ENCODE measurements around the gene ARHGEF40. TPM values are rescaled to one million over a fixed set of nuclear protein-coding genes. Genes with fewer than 3 reads are reported as not detected.

The ARHGEF40 gene
- total and polyA plus RNA-seq, 10 of the 15 experiments (the other 5 are each of a cell fraction or from before 2014, with no cell fraction given), result 0.03 to 0.31 (median 0.08) TPM; not detected in 2

GRCh38 chr14:21047378-21047781 is 22.7 kb upstream of the ARHGEF40 start:
- H2AFZ ChIP-seq (ENCODE audit: control insufficient read depth, low read depth, low read length), result no peak overlapping the region
- H3K36me3 ChIP-seq (ENCODE audit: control insufficient read depth in 2 of 2, insufficient read depth in 2 of 2, low read length in 1 of 2), result no peaks in the 10 kb centered on the region
- no peaks in the 10 kb centered on the region for H3K9me3 ChIP-seq (replicated peaks; ENCODE audit: control insufficient read depth, insufficient read depth, low read length)
- ChIA-PET SMC1A (ENCODE audit: uncharacterized antibody, unreplicated experiment) (interaction anchor here (1.2 to 2.0 kb wide), 3 partner anchors 21 to 41 kb away, joined by 3 to 17 read pairs (median 4); no protein-coding TSS in a partner anchor), RAD21 (ENCODE audit: unreplicated experiment) (interaction anchor here (1.8 kb wide), 1 partner anchor 24 kb away, joined by 4 read pairs; no protein-coding TSS in a partner anchor), POLR2A (interaction anchor here (1.2 kb wide), 1 partner anchor 32 kb away, joined by 4 read pairs; no protein-coding TSS in a partner anchor), CTCF (interaction anchor here (1.5 to 3.2 kb wide), 4 partner anchors 13 to 57 kb away, joined by 3 to 22 read pairs (median 4); no protein-coding TSS in a partner anchor)
- WGBS (ENCODE audit: insufficient coverage, insufficient replicate concordance, low lambda C conversion rate, missing lambda C conversion rate), result 0% methylated on average over 2 of the region's 2 CpGs
- H3K4me3 ChIP-seq, result no peak overlapping the region
- DNase-seq (ENCODE audit: low read depth, low spot score) (no peak), FAIRE-seq (no peak), ATAC-seq (no peak)
- in situ Hi-C loops (cut with MboI), result no loop called here
- H3K27ac ChIP-seq (ENCODE audit: control insufficient read depth, insufficient read depth), result no peak overlapping the region
- no peaks in the 10 kb centered on the region; the same call in 1 of the 2 replicates for H4K20me1 ChIP-seq (ENCODE audit: control insufficient read depth, insufficient read depth)
- no peaks in the 10 kb centered on the region for H3K4me1 ChIP-seq (ENCODE audit: control insufficient read depth, insufficient read depth, low read length)
- no peak overlapping the region for H3K9ac ChIP-seq (ENCODE audit: control insufficient read depth, insufficient read depth, low read length)
- H3K4me2 ChIP-seq (ENCODE audit: control insufficient read depth, insufficient read depth), result no peak overlapping the region
- no TSS peak for BruUV-seq (replicated peaks)
- intact Hi-C loops (cut with micrococcal nuclease; ENCODE audit: unreplicated experiment), result no loop called here
- no peaks in the 10 kb centered on the region for H3K79me2 ChIP-seq (ENCODE audit: control insufficient read depth, insufficient read depth, low read length)
- peaks cover 0 to 11% of the 10 kb centered on the region in 2 experiments; a peak in 2 of 4 replicates for H3K27me3 ChIP-seq (replicated peaks in 1 of 2; ENCODE audit: control insufficient read depth in 2 of 2, insufficient read depth in 2 of 2, low read length in 1 of 2)
- TF ChIP-seq POLR2AphosphoS5 (IDR thresholded peaks at IDR 0.05; ENCODE audit: low read length) (no peak), RBBP5 (conservative IDR thresholded peaks at IDR 0.05) (no peak), SPI1 (IDR thresholded peaks at IDR 0.05; ENCODE audit: borderline replicate concordance, insufficient read depth, low read depth, low read length) (no peak), BMI1 (IDR thresholded peaks at IDR 0.05; ENCODE audit: borderline replicate concordance) (no peak), E4F1 (IDR thresholded peaks at IDR 0.05; ENCODE audit: borderline replicate concordance, partially characterized antibody) (no peak), ZBTB40 (IDR thresholded peaks at IDR 0.05; ENCODE audit: borderline replicate concordance) (no peak), FOXM1 (IDR thresholded peaks at IDR 0.05; ENCODE audit: low read depth, low read length) (no peak), CBX3 (IDR thresholded peaks at IDR 0.05; ENCODE audit: borderline replicate concordance, low read depth) (no peak), WRNIP1 (IDR thresholded peaks at IDR 0.05; ENCODE audit: borderline replicate concordance, low read depth, low read length) (no peak), SREBF2 (IDR thresholded peaks at IDR 0.05; ENCODE audit: low read length) (no peak), KDM1A (IDR thresholded peaks at IDR 0.05; ENCODE audit: borderline replicate concordance) (no peak), MYC (IDR thresholded peaks at IDR 0.05; ENCODE audit: insufficient read depth, insufficient read length, insufficient replicate concordance, low read length, severe bottlenecking) (no peak), SMC3 (IDR thresholded peaks at IDR 0.05; ENCODE audit: borderline replicate concordance, low read length) (no peak), TARDBP (IDR thresholded peaks at IDR 0.05; ENCODE audit: borderline replicate concordance) (no peak), CREM (IDR thresholded peaks at IDR 0.05; ENCODE audit: low read depth) (no peak), ESRRA (IDR thresholded peaks at IDR 0.05; ENCODE audit: low read length) (no peak), ZNF207 (IDR thresholded peaks at IDR 0.05; ENCODE audit: borderline replicate concordance) (no peak)

Measured in GM12878 (cell line).